Transverse colon (tissue), 4 donors: Measurements from ENCODE around the gene ZNF618. TPM values are rescaled to one million over a fixed set of nuclear protein-coding genes. Genes with fewer than 3 reads are reported as not detected.

Source experiments
- DNase-seq: peaks from one replicate; pipeline ENCODE4 v3.0.0-alpha.2; 2019
- H3K27ac ChIP-seq, 4 donors: fragments of 200-600 bp; sonication (generic); 2 replicates each; pipeline ENCODE4 v1.5.1; 2016 to 2018; ENCODE audit warnings: inconsistent platforms in 4 of 4
- H3K27me3 ChIP-seq: fragments of 200-600 bp; sonication (generic); 2 replicates; pipeline ENCODE4 v1.5.1; 2017; ENCODE audit warnings: inconsistent platforms
- H3K36me3 ChIP-seq, 4 donors: fragments of 200-600 bp; sonication (generic); 2 replicates each; pipeline ENCODE4 v1.5.1; 2017 to 2019; ENCODE audit warnings: inconsistent platforms in 4 of 4
- H3K4me1 ChIP-seq, 4 donors: fragments of 200-600 bp; sonication (generic); 2 replicates each; pipeline ENCODE4 v1.5.1; 2017 to 2020; ENCODE audit warnings: inconsistent platforms in 4 of 4
- H3K4me3 ChIP-seq, 4 donors: fragments of 200-600 bp; sonication (generic); 1 replicate in 1 of 4; 2 replicates in 3 of 4; pipeline versions ENCODE4 v1.5.1 to v1.6.1; 2017 to 2019; ENCODE audit warnings: inconsistent platforms in 4 of 4
- H3K9me3 ChIP-seq, 2 donors: fragments of 200-600 bp; sonication (generic); 2 replicates each; pipeline ENCODE4 v1.5.1; 2017 to 2019; ENCODE audit warnings: inconsistent platforms in 2 of 2
- CTCF ChIP-seq, 5 experiments: fragments of 200-600 bp in 3 of 5; fragments of 450-650 bp in 2 of 5; sonication (generic) in 3 of 5; IDR thresholded peaks; 1 replicate in 2 of 5; 2 replicates in 3 of 5; pipeline ENCODE4 v1.5.1; 2016 to 2017; ENCODE audit warnings: antibody characterized with exemption in 5 of 5, inconsistent platforms in 3 of 5, mild to moderate bottlenecking in 2 of 5, moderate library complexity in 1 of 5
- EP300 ChIP-seq: sonication (generic); formaldehyde crosslinking; IDR thresholded peaks from one replicate; pipeline ENCODE4 v1.6.1; 2017; ENCODE audit warnings: antibody characterized with exemption, low read depth
- POLR2A ChIP-seq: fragments of 450-650 bp; IDR thresholded peaks from one replicate; pipeline ENCODE4 v1.6.1; 2016; ENCODE audit warnings: antibody characterized with exemption, mild to moderate bottlenecking, moderate library complexity
- POLR2AphosphoS5 ChIP-seq, 3 donors: sonication (generic); formaldehyde crosslinking; IDR thresholded peaks; one replicate each; pipeline ENCODE4 v1.6.1; 2016; ENCODE audit warnings: antibody characterized with exemption in 3 of 3
- WGBS, 2 donors: methylation state at CpG; one replicate each; pipeline ENCODE4 v1.1.5; 2018; ENCODE audit warnings: low coverage in 1 of 2; 5-methylcytosine and 5-hydroxymethylcytosine counted together
- in situ Hi-C, 4 donors: fragments of 200-750 bp; cut with MboI; loops; one replicate each; pipeline versions ENCODE4 v1.15.0 to v1.15.1; 2017; ENCODE audit warnings: low sequenced_read_pairs in 3 of 4, low pct_ligation_motif_present in 1 of 4, low pct_unique_long_range_greater_than_20kb in 1 of 4
- intact Hi-C: fragments of 100-400 bp; cut with DNase I; formaldehyde crosslinking; loops from one replicate; pipeline ENCODE4 v1.15.1; 2023; ENCODE audit warnings: low total_unique reads
- total RNA-seq, 4 donors: library from RNA; depleted of rRNA; stranded (reverse); fragments of >200 nt; gene quantifications; one replicate each; pipeline ENCODE4 v1.1.0, GENCODE V29; 2016

ZNF618 gene
- total RNA-seq, 4 donors from 2014 or later, result 2.2 to 8.6 (median 4.0) TPM

- intact Hi-C loops (no loop called here), in situ Hi-C loops (no loop called here)
- H3K36me3 ChIP-seq, result no peaks in the 10 kb centered on the region
- no peak overlapping the region for H3K4me3 ChIP-seq
- 78 to 86% methylated on average over 3 of the region's 3 CpGs for WGBS, 2 donors
- no peaks in the 10 kb centered on the region for H3K27me3 ChIP-seq
- H3K9me3 ChIP-seq, result peaks cover 5 to 6% of the 10 kb centered on the region in 2 donors
- no peaks in the 10 kb centered on the region for H3K4me1 ChIP-seq
- H3K27ac ChIP-seq, result no peak overlapping the region
- DNase-seq, result no peak
- TF ChIP-seq POLR2A (no peak), POLR2AphosphoS5 (IDR thresholded peaks at IDR 0.05) (no peak), EP300 (no peak), CTCF (IDR thresholded peaks at IDR 0.05) (no peak)
Measured at GRCh38 chr9:113842086-113842485, 34.0 kb upstream of the ZNF618 start.

GRCh38 chr9:113844466-113844865 lies 31.6 kb upstream of the ZNF618 start:
- no peaks in the 10 kb centered on the region for H3K4me1 ChIP-seq
- intact Hi-C loops, result no loop called here
- no peaks in the 10 kb centered on the region for H3K27me3 ChIP-seq
- peaks cover 5 to 6% of the 10 kb centered on the region in 2 donors for H3K9me3 ChIP-seq
- no peak overlapping the region for H3K27ac ChIP-seq
- in situ Hi-C loops, result no loop called here
- DNase-seq, result no peak
- no peaks in the 10 kb centered on the region for H3K36me3 ChIP-seq
- TF ChIP-seq POLR2A (no peak), EP300 (no peak), CTCF (IDR thresholded peaks at IDR 0.05) (no peak), POLR2AphosphoS5 (IDR thresholded peaks at IDR 0.05) (no peak)
- 89% methylated on average over 1 of the region's 1 CpG; no CpG with 5 or more reads in 1 of the 2 donors for WGBS, 2 donors
- no peak overlapping the region for H3K4me3 ChIP-seq

DNA sequence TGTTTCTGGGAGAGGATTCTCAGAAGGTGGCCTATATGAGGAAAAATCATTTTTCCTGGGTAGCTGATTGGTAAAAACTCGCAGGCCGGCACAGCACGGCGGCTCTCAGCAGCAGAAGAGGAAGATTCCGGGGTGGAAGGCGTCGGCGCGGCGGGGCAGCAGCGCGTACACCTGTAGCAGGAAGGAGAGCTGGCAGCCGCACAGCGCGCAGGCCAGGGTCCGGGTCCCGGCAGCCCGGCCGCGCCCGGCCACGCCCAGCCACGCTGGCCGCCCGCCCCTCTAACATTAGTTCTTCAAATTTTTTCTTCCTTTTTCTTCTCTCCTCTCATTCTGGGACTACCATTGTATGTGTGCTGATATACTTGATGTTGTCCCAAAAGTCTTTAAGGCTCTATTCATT lies 24.8 kb upstream of the ZNF618 start:
- no peak overlapping the region for H3K4me3 ChIP-seq
- H3K4me1 ChIP-seq, result no peaks in the 10 kb centered on the region
- intact Hi-C loops, result no loop called here
- no peak overlapping the region for H3K27ac ChIP-seq
- H3K36me3 ChIP-seq, result no peaks in the 10 kb centered on the region
- in situ Hi-C loops, result loop anchor here in 1 of 4 donors (25.0 kb wide), 1 partner anchor 186 kb away; no protein-coding TSS in a partner anchor
- TF ChIP-seq EP300 (no peak), POLR2A (no peak), POLR2AphosphoS5 (IDR thresholded peaks at IDR 0.05) (no peak), CTCF (IDR thresholded peaks at IDR 0.05) (no peak)
- H3K27me3 ChIP-seq, result no peaks in the 10 kb centered on the region
- DNase-seq, result no peak
- WGBS, 2 donors, result 79 to 85% methylated on average over 9 to 25 of the region's 25 CpGs
- H3K9me3 ChIP-seq, result peaks cover 2 to 9% of the 10 kb centered on the region in 2 donors

GRCh38 chr9:113851873-113852272 lies 24.2 kb upstream of the ZNF618 start:
- intact Hi-C loops (no loop called here), in situ Hi-C loops (loop anchor here in 1 of 4 donors (25.0 kb wide), 1 partner anchor 185 kb away; no protein-coding TSS in a partner anchor)
- no peaks in the 10 kb centered on the region for H3K4me1 ChIP-seq
- H3K36me3 ChIP-seq, result no peaks in the 10 kb centered on the region
- no peak for DNase-seq
- H3K4me3 ChIP-seq, result no peak overlapping the region
- TF ChIP-seq POLR2AphosphoS5 (IDR thresholded peaks at IDR 0.05), result no peak
- 87 to 100% methylated on average over 1 of the region's 1 CpG for WGBS, 2 donors
- H3K27ac ChIP-seq, result no peak overlapping the region
- H3K9me3 ChIP-seq, result peaks cover 0 to 6% of the 10 kb centered on the region in 2 donors
- H3K27me3 ChIP-seq, result no peaks in the 10 kb centered on the region

DNA sequence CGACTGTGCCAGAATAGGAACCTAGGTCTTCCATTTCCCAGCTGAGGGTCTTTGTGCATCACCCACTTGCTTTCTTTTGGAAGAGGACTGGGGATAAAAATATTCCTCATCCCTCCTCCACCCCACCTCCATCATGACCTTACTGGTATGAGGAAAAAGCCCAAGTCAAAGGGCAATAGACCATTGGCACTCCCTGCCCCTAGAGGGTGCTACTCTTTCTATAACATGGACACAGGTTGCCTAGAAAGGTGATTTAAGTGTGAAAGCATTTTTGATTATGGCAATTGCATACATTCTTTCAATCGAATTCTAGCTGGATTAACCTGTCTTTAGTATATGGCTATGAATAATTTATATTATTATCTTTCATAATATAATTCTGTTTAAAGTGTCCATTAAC lies 22.8 kb upstream of the ZNF618 start:
- Histone ChIP-seq H3K36me3 (no peaks in the 10 kb centered on the region), H3K27ac (no peak overlapping the region), H3K9me3 (peaks cover 0 to 6% of the 10 kb centered on the region in 2 donors), H3K4me3 (no peak overlapping the region), H3K4me1 (no peaks in the 10 kb centered on the region), H3K27me3 (no peaks in the 10 kb centered on the region)
- DNase-seq, result no peak
- intact Hi-C loops (no loop called here), in situ Hi-C loops (loop anchor here in 1 of 4 donors (25.0 kb wide), 1 partner anchor 184 kb away; no protein-coding TSS in a partner anchor)
- TF ChIP-seq POLR2AphosphoS5 (IDR thresholded peaks at IDR 0.05), result no peak
- TF ChIP-seq CTCF (IDR thresholded peaks at IDR 0.05), result peak; percentile 29 to 52 (median 44)
- WGBS, 2 donors, result 20 to 51% methylated on average over 1 to 2 of the region's 2 CpGs
